HEK293 (cell line): ENCODE measurements around the gene CS.

Experiments used
- CTCF ChIA-PET: fragments of 350-600 bp; formaldehyde crosslinking; extraction: SDS; loops from one replicate; lab custom pipeline; 2021; ENCODE audit warnings: antibody characterized with exemption; lab: Yijun Ruan, JAX
- POLR2A ChIA-PET: fragments of 300-600 bp; formaldehyde crosslinking; extraction: SDS; loops from one replicate; lab custom pipeline; 2020; ENCODE audit warnings: antibody characterized with exemption, inconsistent platforms; lab: Yijun Ruan, JAX
- H3K27ac ChIP-seq: fragments of 200-500 bp; sonication (Bioruptor generic); 2 replicates; pipeline ENCODE4 v1.5.1; 2014; ENCODE audit warnings: low read depth, low read length, control low read depth, inconsistent platforms; ENCODE audit errors: extremely low read depth
- H3K36me3 ChIP-seq, 2 experiments: fragments of 200-500 bp in 1 of 2; sonication (Bioruptor generic) in 1 of 2; 1 replicate in 1 of 2; 2 replicates in 1 of 2; pipeline ENCODE4 v1.5.1; 2014 to 2017; ENCODE audit warnings: inconsistent platforms in 2 of 2, low read length in 2 of 2; ENCODE audit not compliant: control insufficient read depth in 2 of 2, insufficient read depth in 1 of 2
- H3K4me1 ChIP-seq: fragments of 200-500 bp; sonication (Bioruptor generic); 2 replicates; pipeline ENCODE4 v1.5.1; 2014; ENCODE audit warnings: mild to moderate bottlenecking, low read length, inconsistent platforms; ENCODE audit not compliant: control insufficient read depth, insufficient read depth
- H3K4me3 ChIP-seq: 2 replicates; pipeline ENCODE4 v1.5.1; 2011; ENCODE audit warnings: low read depth, mild to moderate bottlenecking, control low read depth, low read length, moderate library complexity
- H3K9me3 ChIP-seq: fragments of 200-500 bp; sonication (Bioruptor generic); 2 replicates; pipeline ENCODE4 v1.5.1; 2014; ENCODE audit warnings: low read depth, low read length, inconsistent platforms; ENCODE audit not compliant: control insufficient read depth, insufficient read depth
- MZF1 ChIP-seq: fragments of 450-650 bp; formaldehyde crosslinking; IDR thresholded peaks from 2 replicates; pipeline ENCODE4 v1.5.1; 2017; ENCODE audit warnings: missing biosample characterization, missing genetic modification characterization, borderline replicate concordance
- SCRT1 ChIP-seq: fragments of 450-650 bp; formaldehyde crosslinking; IDR thresholded peaks from 2 replicates; pipeline ENCODE4 v1.5.1; 2016; ENCODE audit warnings: missing biosample characterization, missing genetic modification characterization, borderline replicate concordance
- ZBTB11 ChIP-seq: fragments of 450-650 bp; formaldehyde crosslinking; conservative IDR thresholded peaks from 2 replicates; pipeline ENCODE4 v1.5.1; 2016; ENCODE audit warnings: low read depth, missing biosample characterization, missing genetic modification characterization
- ZBTB21 ChIP-seq: fragments of 450-650 bp; formaldehyde crosslinking; IDR thresholded peaks from 2 replicates; pipeline ENCODE4 v1.5.1; 2017; ENCODE audit warnings: missing biosample characterization, missing genetic modification characterization
- ZFP41 ChIP-seq: fragments of 450-650 bp; formaldehyde crosslinking; IDR thresholded peaks from 2 replicates; pipeline ENCODE4 v1.5.1; 2016; ENCODE audit warnings: missing biosample characterization, missing genetic modification characterization, borderline replicate concordance
- ZNF140 ChIP-seq: fragments of 450-650 bp; formaldehyde crosslinking; IDR thresholded peaks from 2 replicates; pipeline ENCODE4 v1.5.1; 2016; ENCODE audit warnings: missing biosample characterization, missing genetic modification characterization
- ZNF211 ChIP-seq: fragments of 450-650 bp; formaldehyde crosslinking; IDR thresholded peaks from 2 replicates; pipeline ENCODE4 v1.5.1; 2016; ENCODE audit warnings: low read depth, missing biosample characterization, missing genetic modification characterization
- ZNF223 ChIP-seq: fragments of 450-650 bp; formaldehyde crosslinking; IDR thresholded peaks from 2 replicates; pipeline ENCODE4 v1.5.1; 2016; ENCODE audit warnings: missing biosample characterization, missing genetic modification characterization
- ZNF501 ChIP-seq: fragments of 450-650 bp; formaldehyde crosslinking; IDR thresholded peaks from 2 replicates; pipeline ENCODE4 v1.5.1; 2016; ENCODE audit warnings: missing biosample characterization, missing genetic modification characterization
- ZNF561 ChIP-seq: fragments of 450-650 bp; IDR thresholded peaks from 2 replicates; pipeline ENCODE4 v1.5.1; 2018; ENCODE audit warnings: missing biosample characterization, missing genetic modification characterization, borderline replicate concordance
- ZNF704 ChIP-seq: fragments of 450-650 bp; formaldehyde crosslinking; IDR thresholded peaks from 2 replicates; pipeline ENCODE4 v1.5.1; 2016; ENCODE audit warnings: missing biosample characterization, missing genetic modification characterization
- ZNF747 ChIP-seq: fragments of 450-650 bp; formaldehyde crosslinking; IDR thresholded peaks from 2 replicates; pipeline ENCODE4 v1.5.1; 2016; ENCODE audit warnings: missing biosample characterization, missing genetic modification characterization
- ZXDB ChIP-seq: fragments of 450-650 bp; formaldehyde crosslinking; IDR thresholded peaks from 2 replicates; pipeline ENCODE4 v1.5.1; 2016; ENCODE audit warnings: missing biosample characterization, missing genetic modification characterization
- TF ChIP-seq, protein P1 (sequence below): fragments of 450-650 bp; formaldehyde crosslinking; IDR thresholded peaks from 2 replicates; pipeline ENCODE4 v1.5.1; 2016; ENCODE audit warnings: missing biosample characterization, missing genetic modification characterization
- TF ChIP-seq, protein P2 (sequence below): fragments of 450-650 bp; formaldehyde crosslinking; IDR thresholded peaks from 2 replicates; pipeline ENCODE4 v1.5.1; 2016; ENCODE audit warnings: missing biosample characterization, missing genetic modification characterization
- TF ChIP-seq, protein P3 (sequence below): fragments of 450-650 bp; formaldehyde crosslinking; IDR thresholded peaks from 2 replicates; pipeline ENCODE4 v1.5.1; 2016; ENCODE audit warnings: missing biosample characterization, missing genetic modification characterization
- TF ChIP-seq, protein P4 (sequence below): fragments of 450-650 bp; formaldehyde crosslinking; IDR thresholded peaks from 2 replicates; pipeline ENCODE4 v1.5.1; 2016; ENCODE audit warnings: missing biosample characterization, missing genetic modification characterization, borderline replicate concordance

CS gene

DNA sequence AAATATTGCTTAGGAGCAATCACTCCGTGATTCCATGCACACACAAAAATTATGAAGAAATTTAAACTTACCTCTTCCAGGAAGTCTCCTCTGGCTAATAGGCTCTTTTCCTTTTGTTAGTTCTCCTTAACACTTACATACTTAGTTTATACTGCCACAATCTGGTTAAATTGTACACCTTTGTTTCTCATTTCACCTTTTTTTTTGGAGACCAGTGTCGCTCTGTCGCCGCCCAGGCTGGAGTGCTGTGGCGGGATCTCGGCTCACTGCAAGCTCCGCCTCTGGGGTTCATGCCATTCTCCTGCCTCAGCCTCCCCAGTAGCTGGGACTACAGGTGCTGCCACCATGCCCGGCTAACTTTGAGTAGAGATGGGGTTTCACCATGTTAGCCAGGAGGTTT is 39.8 kb downstream of the CS start:
- POLR2A ChIA-PET: no interaction called here
- TF ChIP-seq, protein P1, sequence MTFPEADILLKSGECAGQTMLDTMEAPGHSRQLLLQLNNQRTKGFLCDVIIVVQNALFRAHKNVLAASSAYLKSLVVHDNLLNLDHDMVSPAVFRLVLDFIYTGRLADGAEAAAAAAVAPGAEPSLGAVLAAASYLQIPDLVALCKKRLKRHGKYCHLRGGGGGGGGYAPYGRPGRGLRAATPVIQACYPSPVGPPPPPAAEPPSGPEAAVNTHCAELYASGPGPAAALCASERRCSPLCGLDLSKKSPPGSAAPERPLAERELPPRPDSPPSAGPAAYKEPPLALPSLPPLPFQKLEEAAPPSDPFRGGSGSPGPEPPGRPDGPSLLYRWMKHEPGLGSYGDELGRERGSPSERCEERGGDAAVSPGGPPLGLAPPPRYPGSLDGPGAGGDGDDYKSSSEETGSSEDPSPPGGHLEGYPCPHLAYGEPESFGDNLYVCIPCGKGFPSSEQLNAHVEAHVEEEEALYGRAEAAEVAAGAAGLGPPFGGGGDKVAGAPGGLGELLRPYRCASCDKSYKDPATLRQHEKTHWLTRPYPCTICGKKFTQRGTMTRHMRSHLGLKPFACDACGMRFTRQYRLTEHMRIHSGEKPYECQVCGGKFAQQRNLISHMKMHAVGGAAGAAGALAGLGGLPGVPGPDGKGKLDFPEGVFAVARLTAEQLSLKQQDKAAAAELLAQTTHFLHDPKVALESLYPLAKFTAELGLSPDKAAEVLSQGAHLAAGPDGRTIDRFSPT (tag by site-specific recombination): no peak
- no peak for TF ChIP-seq ZNF747 (tag by site-specific recombination)
- TF ChIP-seq ZNF223 (tag by site-specific recombination): no peak
- TF ChIP-seq ZNF561 (tag by site-specific recombination): no peak
- TF ChIP-seq, protein P2, sequence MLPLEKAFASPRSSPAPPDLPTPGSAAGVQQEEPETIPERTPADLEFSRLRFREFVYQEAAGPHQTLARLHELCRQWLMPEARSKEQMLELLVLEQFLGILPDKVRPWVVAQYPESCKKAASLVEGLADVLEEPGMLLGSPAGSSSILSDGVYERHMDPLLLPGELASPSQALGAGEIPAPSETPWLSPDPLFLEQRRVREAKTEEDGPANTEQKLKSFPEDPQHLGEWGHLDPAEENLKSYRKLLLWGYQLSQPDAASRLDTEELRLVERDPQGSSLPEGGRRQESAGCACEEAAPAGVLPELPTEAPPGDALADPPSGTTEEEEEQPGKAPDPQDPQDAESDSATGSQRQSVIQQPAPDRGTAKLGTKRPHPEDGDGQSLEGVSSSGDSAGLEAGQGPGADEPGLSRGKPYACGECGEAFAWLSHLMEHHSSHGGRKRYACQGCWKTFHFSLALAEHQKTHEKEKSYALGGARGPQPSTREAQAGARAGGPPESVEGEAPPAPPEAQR (tag by site-specific recombination): no peak
- no peak for TF ChIP-seq ZNF211
- TF ChIP-seq, protein P3, sequence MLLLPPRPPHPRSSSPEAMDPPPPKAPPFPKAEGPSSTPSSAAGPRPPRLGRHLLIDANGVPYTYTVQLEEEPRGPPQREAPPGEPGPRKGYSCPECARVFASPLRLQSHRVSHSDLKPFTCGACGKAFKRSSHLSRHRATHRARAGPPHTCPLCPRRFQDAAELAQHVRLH (tag by site-specific recombination): no peak
- TF ChIP-seq ZNF501 (tag by site-specific recombination): no peak
- TF ChIP-seq, protein P4, sequence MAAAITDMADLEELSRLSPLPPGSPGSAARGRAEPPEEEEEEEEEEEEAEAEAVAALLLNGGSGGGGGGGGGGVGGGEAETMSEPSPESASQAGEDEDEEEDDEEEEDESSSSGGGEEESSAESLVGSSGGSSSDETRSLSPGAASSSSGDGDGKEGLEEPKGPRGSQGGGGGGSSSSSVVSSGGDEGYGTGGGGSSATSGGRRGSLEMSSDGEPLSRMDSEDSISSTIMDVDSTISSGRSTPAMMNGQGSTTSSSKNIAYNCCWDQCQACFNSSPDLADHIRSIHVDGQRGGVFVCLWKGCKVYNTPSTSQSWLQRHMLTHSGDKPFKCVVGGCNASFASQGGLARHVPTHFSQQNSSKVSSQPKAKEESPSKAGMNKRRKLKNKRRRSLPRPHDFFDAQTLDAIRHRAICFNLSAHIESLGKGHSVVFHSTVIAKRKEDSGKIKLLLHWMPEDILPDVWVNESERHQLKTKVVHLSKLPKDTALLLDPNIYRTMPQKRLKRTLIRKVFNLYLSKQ (tag by site-specific recombination): no peak
- no peak for TF ChIP-seq ZXDB (tag by site-specific recombination)
- TF ChIP-seq ZBTB11 (tag by site-specific recombination): no peak
- no peak for TF ChIP-seq ZBTB21 (tag by site-specific recombination)
- TF ChIP-seq ZNF704 (tag by site-specific recombination): no peak
- no peak for TF ChIP-seq MZF1 (tag by site-specific recombination)
- TF ChIP-seq ZNF140 (tag by site-specific recombination): no peak
- no peak for TF ChIP-seq ZFP41 (tag by site-specific recombination)
- TF ChIP-seq SCRT1: no peak
- peaks cover 13% of the 10 kb centered on the region for H3K4me1 ChIP-seq
- CTCF ChIA-PET: interaction anchor here (1.7 kb wide), 1 partner anchor 37 kb away, joined by 8 read pairs; no protein-coding TSS in a partner anchor
- H3K9me3 ChIP-seq: no peaks in the 10 kb centered on the region
- no peak overlapping the region for H3K27ac ChIP-seq
- H3K4me3 ChIP-seq: no peak overlapping the region
- peaks cover 6 to 18% of the 10 kb centered on the region in 2 experiments; a peak in 2 of 3 replicates for H3K36me3 ChIP-seq
